ENCODE measurements around the gene PRX.
A peak's percentile ranks its signal among the peaks of the same experiment; 100 is the strongest.

PRX gene

GRCh38 chr19:40348125-40348913 lies 64.9 kb downstream of the PRX start, which contains the start of the genes C19orf47 and PLD3:
C19orf47 (minus strand) TSS chr19:40348397; CDS start chr19:40341857, 6,540 bp downstream.
PLD3 (plus strand) TSS chr19:40348695; CDS start chr19:40366484, 17,789 bp downstream.
- peak; percentile 99 for FAIRE-seq
- peak; percentile 100 for DNase-seq (ENCODE audit: extremely low spot score, insufficient read length, low read depth)

GRCh38 chr19:40344422-40344821 lies 68.8 kb downstream of the PRX start:
- FAIRE-seq (no peak), DNase-seq (ENCODE audit: extremely low spot score, insufficient read length, low read depth) (no peak)

Measured in GM18507 (cell line).